ENCODE data around the gene PODN.

PODN gene

DNA sequence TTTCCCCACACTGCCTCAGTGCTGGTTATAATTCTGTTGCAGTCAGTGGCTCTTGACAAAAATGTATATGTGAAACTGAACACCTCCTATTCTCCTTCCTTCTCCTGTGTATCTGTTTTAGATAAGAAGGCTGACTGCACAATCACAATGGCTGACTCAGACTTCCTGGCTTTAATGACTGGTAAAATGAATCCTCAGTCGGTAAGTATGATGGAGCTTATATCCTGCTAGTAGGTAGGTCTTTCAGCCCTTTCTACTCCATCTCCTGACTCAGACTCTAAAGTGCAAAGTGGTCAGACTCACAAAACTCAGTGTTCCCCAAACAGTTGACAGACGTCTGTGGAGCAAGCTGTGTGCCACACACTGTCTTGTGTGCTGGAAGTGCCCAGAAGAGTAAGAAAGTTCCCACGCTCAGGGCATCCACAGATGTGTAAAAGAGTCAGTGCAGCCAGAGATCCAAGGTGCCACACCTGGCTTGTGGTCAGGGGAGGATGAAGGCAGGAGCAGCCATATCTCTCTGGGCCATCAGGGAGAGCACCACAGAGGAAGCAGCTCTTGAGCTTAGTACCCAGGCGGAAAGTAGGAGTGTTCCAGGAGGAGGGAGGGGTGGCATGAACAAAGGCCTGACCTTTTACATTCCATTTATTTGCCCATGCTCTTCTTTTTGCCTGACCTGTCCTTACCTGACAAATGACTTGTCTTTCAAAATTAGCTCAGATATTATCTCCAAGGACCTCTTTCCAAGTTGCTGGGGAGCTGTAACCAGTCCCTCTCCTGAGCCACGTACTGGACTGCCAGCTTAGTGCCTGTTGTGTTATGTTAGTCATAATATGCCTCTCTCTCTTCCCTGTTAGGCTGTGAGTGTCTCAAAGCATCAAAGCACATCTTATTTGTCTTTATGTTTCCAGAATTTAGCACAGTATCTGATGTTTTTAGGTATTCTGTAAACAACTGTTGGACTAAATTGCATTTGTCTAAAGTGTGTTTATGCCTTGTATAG lies 14.0 kb upstream of the PODN start:
- TF ChIP-seq, protein P1, sequence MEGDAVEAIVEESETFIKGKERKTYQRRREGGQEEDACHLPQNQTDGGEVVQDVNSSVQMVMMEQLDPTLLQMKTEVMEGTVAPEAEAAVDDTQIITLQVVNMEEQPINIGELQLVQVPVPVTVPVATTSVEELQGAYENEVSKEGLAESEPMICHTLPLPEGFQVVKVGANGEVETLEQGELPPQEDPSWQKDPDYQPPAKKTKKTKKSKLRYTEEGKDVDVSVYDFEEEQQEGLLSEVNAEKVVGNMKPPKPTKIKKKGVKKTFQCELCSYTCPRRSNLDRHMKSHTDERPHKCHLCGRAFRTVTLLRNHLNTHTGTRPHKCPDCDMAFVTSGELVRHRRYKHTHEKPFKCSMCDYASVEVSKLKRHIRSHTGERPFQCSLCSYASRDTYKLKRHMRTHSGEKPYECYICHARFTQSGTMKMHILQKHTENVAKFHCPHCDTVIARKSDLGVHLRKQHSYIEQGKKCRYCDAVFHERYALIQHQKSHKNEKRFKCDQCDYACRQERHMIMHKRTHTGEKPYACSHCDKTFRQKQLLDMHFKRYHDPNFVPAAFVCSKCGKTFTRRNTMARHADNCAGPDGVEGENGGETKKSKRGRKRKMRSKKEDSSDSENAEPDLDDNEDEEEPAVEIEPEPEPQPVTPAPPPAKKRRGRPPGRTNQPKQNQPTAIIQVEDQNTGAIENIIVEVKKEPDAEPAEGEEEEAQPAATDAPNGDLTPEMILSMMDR (IDR thresholded peaks at IDR 0.05; ENCODE audit: low read depth, low read length), result no peak
- Histone ChIP-seq H3K9me3 (no peaks in the 10 kb centered on the region), H3K27me3 (no peaks in the 10 kb centered on the region), H3K36me3 (no peaks in the 10 kb centered on the region), H3K4me1 (peaks cover 8% of the 10 kb centered on the region), H3K4me3 (ENCODE audit: low read depth, low read length) (no peak overlapping the region)
- DNase-seq, result no peak

DNA sequence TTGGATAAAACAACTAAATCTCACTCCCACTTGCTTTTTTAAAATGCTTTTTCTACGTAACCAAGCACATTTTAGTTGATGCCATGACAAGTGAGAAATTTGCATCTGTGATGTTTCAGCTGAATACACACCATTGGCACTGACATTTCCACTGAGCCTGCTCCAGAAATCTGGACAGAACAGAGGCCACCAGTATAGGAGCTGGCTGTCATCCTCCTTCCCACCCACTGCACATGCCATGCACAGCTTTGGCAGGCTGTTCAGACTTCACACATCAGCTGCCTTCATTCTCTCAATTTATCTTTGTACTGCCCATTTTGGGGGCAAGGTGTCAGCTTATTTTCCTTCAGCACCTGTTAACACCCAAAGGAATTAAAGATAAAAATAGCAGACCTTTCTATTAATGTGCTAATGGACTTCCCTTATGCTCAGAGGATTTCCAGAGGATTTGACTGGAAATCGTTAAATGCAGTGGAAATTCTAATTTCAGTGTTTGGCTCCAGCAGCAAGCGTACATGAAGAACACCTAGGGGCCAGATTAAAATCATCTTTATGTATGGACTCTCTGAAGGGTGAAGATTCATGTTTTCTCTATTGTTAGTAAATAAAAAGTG lies 12.9 kb upstream of the PODN start:
- no peaks in the 10 kb centered on the region for H3K9me3 ChIP-seq
- TF ChIP-seq, protein P1 (IDR thresholded peaks at IDR 0.05; ENCODE audit: low read depth, low read length), result no peak
- no peaks in the 10 kb centered on the region for H3K36me3 ChIP-seq
- no peaks in the 10 kb centered on the region for H3K27me3 ChIP-seq
- peaks cover 8% of the 10 kb centered on the region for H3K4me1 ChIP-seq
- no peak overlapping the region for H3K4me3 ChIP-seq (ENCODE audit: low read depth, low read length)
- DNase-seq, result no peak

DNA sequence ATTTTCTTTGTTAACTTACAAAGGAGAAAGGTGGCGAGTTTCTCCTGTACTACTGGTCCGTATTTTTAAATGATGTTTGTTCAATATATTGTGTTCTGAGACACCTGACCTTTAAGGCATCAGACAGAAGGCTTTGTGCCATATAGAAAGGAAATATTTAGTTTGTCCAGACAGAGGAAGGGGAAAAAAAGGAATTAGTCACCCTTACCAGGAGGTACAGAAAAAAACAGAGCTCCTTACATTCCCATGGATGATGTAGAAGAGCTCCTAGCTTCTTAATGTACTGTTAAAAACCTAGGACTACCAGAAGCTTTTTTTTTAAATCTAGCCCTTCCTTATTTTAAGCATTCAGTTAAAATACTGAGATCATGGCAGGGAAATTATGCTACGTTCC lies 12.4 kb upstream of the PODN start:
- no peaks in the 10 kb centered on the region for H3K9me3 ChIP-seq
- H3K36me3 ChIP-seq, result no peaks in the 10 kb centered on the region
- TF ChIP-seq, protein P1 (IDR thresholded peaks at IDR 0.05; ENCODE audit: low read depth, low read length), result no peak
- H3K27me3 ChIP-seq, result no peaks in the 10 kb centered on the region
- DNase-seq, result no peak
- no peak overlapping the region for H3K4me3 ChIP-seq (ENCODE audit: low read depth, low read length)
- peaks cover 8% of the 10 kb centered on the region for H3K4me1 ChIP-seq

DNA sequence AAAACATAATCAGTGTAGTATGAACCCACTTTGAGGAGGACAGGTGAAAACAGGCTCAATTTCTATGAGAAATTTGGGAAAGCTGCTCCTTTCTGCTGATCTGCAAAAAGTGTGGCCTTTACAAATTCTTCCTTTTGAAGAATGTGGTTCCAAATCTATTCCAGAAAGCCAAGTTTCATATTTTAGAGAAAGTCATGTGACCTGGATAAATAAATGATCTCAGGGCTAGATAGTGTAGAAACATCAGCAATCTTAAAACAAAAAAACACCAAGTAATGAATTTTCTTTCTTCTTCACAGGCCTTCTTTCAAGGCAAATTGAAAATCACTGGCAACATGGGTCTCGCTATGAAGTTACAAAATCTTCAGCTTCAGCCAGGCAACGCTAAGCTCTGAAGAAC lies 11.7 kb upstream of the PODN start:
- H3K9me3 ChIP-seq, result no peaks in the 10 kb centered on the region
- no peak overlapping the region for H3K4me3 ChIP-seq (ENCODE audit: low read depth, low read length)
- peaks cover 8% of the 10 kb centered on the region for H3K4me1 ChIP-seq
- H3K36me3 ChIP-seq, result no peaks in the 10 kb centered on the region
- H3K27me3 ChIP-seq, result no peaks in the 10 kb centered on the region
- no peak for DNase-seq
- TF ChIP-seq, protein P1 (IDR thresholded peaks at IDR 0.05; ENCODE audit: low read depth, low read length), result no peak

DNA sequence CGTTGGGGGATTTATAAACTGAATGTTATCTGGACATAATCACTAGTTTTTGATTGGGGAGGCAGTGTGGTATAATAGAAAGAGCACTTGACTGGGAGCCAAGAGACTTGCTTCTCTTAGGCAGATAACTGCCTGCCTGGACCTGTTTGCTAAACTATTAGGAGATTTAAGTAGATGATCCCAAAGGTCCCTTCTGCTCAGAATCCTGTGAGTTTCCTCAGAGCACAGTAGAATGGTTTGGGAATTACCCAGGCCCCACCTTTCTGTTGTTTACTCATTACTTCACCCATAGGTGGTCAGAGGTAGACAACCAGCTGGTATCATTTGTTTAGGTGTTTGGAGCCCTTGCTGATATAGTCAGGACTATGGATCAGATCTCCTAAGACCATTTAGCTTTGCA lies 10.3 kb upstream of the PODN start:
- H3K9me3 ChIP-seq, result no peaks in the 10 kb centered on the region
- TF ChIP-seq, protein P1 (IDR thresholded peaks at IDR 0.05; ENCODE audit: low read depth, low read length), result no peak
- DNase-seq, result no peak
- H3K36me3 ChIP-seq, result no peaks in the 10 kb centered on the region
- peaks cover 8% of the 10 kb centered on the region for H3K4me1 ChIP-seq
- no peak overlapping the region for H3K4me3 ChIP-seq (ENCODE audit: low read depth, low read length)
- no peaks in the 10 kb centered on the region for H3K27me3 ChIP-seq

DNA sequence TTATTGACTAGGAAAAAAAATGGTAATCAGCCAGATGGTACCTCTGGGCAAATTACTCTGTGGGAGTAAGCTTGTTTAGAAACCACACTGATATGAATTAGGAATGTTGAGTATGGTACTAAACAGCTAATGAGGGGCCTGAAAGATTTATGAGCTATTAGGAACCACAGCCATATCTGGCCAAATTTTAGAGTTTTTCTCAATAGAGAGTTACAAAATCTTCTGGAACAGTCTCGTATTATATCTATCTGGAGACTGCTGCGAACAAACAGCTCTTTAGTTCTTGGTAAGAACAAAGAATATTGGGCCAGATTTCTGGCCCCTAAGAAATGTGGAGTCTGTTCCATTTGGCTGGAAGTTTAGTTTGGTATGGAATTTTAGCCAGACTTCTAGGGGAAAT lies 4.9 kb upstream of the PODN start:
- DNase-seq, result no peak
- no peaks in the 10 kb centered on the region for H3K27me3 ChIP-seq
- no peaks in the 10 kb centered on the region for H3K4me1 ChIP-seq
- TF ChIP-seq, protein P1 (IDR thresholded peaks at IDR 0.05; ENCODE audit: low read depth, low read length), result no peak
- no peaks in the 10 kb centered on the region for H3K36me3 ChIP-seq
- H3K9me3 ChIP-seq, result no peaks in the 10 kb centered on the region
- H3K4me3 ChIP-seq (ENCODE audit: low read depth, low read length), result no peak overlapping the region
